Measurements from ENCODE around the gene PRF1.
"Not testable (repeated sequence)": the region's sequence is repeated elsewhere in the genome, so short reads cannot be mapped to it uniquely, and the experiment has no call there.

Gene PRF1

DNA sequence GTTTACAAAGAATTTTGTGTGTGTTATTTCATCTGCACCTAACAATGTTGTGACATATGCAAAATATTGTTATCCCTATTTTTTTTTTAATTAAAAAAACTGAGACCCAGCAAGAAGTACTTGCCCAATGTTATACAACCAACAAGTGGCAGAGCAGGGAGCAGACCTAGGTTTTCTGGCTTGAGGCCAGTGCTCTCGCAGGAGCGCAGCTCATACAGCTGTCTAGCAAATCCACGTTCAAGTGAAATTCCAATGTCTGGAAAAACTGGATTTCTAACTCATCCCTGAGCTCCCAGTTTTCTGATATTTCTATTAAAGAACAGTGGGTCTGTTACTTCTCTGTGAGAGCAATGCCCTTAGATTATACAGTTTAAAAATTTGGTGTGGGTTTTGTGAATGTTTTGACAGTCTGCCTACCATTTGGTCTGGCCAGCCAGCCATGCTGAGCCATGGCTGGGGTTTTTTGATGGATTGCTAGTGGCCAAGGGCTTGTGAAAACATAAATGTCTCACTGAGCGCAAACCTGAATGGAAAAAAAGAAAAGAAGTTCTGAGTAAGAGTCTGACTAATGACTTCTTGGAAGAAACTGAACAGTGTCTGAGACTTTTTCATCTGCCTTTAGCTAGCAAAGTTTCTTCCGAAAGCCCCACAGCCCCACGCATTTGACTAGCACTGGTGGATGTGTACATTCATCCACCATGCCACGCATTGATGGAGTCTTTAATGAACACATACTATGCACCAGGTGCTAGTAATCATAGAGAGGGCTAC, 15.4 kb upstream of the PRF1 start:
- in situ Hi-C loops (cut with HindIII; ENCODE audit: low sequenced_read_pairs), result no loop called here

GRCh38 chr10:70616761-70617160, 14.2 kb upstream of the PRF1 start:
- in situ Hi-C loops (cut with HindIII; ENCODE audit: low sequenced_read_pairs), result no loop called here

GRCh38 chr10:70615784-70616522, 13.4 kb upstream of the PRF1 start:
- in situ Hi-C loops (cut with HindIII; ENCODE audit: low sequenced_read_pairs), result no loop called here

- in situ Hi-C loops (cut with HindIII; ENCODE audit: low sequenced_read_pairs), result no loop called here
These were observed 12.7 kb upstream of the PRF1 start for GRCh38 chr10:70615211-70615610.

DNA sequence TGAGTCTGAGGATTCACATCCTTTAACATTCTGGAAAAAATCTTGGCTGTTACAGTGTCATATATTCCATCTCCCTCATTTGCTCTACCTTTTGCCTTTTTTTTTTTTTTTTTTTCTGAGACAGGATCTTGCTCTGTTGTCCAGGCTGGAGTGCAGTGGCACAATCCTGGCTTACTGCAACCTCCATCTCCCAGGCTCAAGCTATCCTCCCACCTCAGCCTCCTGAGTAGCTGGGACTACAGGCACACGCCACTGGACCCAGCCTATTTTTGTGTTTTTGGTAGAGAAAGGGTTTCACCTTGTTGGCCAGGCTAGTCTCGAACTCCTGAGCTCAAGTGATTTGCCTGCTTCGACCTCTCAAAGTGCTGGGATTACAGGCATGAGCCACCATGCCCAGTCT, 11.8 kb upstream of the PRF1 start:
- in situ Hi-C loops (cut with HindIII; ENCODE audit: low sequenced_read_pairs), result not testable (repeated sequence)

DNA sequence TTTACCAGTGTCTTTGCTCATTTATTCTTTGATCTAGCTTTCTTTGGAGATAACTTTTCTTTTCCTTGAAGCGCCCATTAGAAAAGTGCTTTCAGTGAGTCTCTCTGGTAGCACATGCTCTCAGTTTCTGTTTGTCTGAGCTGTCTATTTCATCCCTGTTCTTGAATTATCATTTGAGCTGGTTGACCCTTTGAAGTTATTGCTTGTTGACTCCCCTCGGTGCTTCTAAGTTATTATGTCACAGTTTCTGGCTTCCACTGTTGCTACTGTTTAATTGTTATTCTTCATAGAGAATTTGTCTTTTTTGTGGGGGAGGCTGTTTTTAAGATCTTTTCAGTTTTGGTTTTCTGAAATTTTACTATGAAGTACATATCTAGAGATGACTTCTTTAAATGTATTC, 11.4 kb upstream of the PRF1 start:
- in situ Hi-C loops (cut with HindIII; ENCODE audit: low sequenced_read_pairs), result no loop called here

DNA sequence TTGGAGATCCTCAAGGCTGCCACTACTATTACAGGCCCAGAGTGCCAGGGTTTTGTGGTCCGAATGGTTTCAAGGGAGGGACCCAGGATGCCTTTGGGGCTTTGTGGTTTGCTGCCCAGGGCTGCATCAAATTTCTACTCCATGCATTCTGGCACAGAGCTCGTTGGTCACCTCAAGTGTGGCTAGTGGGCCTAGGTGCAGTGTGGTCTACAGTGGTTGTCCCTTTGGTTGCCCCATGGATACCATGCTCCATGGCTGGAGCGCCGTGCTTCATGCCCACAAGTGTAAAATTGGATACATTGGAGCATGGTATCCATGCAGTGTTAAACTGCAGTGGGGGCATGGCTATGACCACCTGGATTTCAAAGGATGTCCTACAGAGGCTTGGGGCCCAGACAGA, 5.4 kb upstream of the PRF1 start:
- in situ Hi-C loops (cut with HindIII; ENCODE audit: low sequenced_read_pairs), result no loop called here

- in situ Hi-C loops (cut with HindIII; ENCODE audit: low sequenced_read_pairs), result no loop called here
These were observed 2.6 kb upstream of the PRF1 start for GRCh38 chr10:70605161-70605560.

DNA sequence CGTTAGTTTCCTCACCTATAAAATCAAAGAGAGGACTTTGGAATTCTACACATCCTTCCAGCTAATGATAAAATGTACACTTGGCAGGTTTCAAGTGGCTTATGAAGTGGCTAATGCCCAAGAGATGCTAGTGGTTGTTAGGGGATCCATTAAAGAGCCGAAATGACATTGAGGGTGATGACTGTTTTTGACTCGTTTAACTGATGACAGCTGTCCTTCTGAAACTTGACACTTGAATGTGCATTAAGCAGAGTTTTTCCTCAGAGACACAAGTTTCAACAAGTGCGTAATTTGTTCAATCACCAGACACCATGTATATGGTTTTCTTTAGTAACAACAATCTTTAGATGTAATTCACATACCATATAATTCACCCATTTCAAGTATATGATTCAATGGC, 1.6 kb upstream of the PRF1 start:
- in situ Hi-C loops (cut with HindIII; ENCODE audit: low sequenced_read_pairs), result no loop called here

GRCh38 chr10:70603449-70603801, 884 bp upstream of the PRF1 start:
- in situ Hi-C loops (cut with HindIII; ENCODE audit: low sequenced_read_pairs), result no loop called here

- in situ Hi-C loops (cut with HindIII; ENCODE audit: low sequenced_read_pairs), result no loop called here
These were observed 795 bp downstream of the PRF1 start for GRCh38 chr10:70601746-70602145.

DNA sequence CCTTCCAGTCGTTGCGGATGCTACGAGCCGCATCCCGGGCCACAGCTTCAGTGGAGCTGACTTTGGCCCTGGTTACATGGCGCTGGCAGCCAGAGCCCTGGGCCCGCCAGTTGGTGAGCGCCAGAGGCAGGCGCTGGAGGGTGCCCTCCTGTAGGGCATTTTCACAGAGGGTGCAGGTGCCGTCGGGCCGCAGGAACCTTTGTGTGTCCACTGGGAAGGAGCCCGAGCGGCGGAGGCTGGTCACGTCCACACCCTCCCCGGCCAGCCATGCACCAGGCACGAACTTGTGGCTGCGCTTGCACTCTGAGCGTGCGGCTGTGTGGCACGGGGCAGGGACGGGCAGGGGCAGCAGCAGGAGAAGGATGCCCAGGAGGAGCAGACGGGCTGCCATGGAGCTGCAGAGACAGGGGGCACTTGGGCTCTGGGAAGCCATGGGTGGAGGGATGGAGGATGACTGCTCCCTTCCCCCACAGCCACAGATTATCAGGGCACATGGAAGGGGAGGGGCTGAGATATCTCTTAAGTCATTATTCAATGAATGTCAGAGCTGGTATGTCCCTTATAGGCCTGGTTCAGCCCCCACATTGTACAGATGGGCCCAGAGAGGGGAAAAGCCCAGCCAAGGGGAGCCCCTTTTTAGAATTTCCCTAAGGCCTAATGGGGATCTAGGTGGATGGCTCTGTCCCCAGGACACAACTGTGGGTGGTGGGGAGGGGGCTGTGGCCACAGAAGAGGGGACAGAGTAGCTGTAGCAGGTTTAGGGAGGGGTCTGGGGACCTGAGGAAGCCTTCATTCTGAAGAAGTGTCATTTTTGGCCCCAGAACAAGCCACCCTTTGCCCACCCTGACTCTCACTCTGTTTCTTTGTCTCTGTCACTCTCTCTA, 1.8 kb downstream of the PRF1 start:
- in situ Hi-C loops (cut with HindIII; ENCODE audit: low sequenced_read_pairs), result no loop called here

DNA sequence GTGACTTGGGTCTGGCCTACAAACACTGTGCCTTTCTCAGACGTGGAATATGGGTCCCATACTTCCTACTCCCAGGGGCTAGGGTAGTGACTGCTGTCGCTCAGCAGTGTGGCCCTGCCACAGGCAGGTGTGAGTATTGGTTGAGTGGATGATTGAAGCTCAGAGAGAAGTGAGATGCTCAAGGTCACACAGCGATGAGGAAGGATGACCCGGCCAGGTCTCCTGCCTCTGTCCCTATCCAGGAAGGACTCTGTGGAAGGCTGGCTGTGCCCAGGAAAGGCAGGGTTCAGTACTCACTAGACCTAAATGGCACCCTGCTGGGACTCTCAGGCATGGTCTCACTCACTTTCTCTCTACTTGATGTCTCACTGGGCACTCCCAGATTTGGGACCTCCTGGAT, 2.8 kb downstream of the PRF1 start:
- in situ Hi-C loops (cut with HindIII; ENCODE audit: low sequenced_read_pairs), result no loop called here

DNA sequence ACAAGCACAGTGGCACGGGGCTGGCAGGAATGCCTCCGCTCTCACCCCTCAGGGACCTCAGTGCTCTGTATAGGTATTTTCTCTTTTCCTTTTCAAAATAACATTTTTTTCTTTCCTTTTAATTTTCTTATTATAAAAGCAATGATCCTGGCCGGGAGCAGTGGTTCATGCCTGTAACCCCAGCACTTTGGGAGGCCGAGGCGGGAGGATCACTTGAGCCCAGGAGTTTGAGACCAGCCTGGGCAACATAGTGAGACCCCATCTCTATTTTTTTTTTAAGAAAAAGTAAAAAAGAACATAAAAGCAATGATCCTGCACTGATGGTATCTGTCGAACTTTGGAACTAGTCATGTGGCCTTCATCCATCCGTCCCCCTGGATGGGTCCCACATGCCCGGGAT, 3.2 kb downstream of the PRF1 start:
- in situ Hi-C loops (cut with HindIII; ENCODE audit: low sequenced_read_pairs), result no loop called here

DNA sequence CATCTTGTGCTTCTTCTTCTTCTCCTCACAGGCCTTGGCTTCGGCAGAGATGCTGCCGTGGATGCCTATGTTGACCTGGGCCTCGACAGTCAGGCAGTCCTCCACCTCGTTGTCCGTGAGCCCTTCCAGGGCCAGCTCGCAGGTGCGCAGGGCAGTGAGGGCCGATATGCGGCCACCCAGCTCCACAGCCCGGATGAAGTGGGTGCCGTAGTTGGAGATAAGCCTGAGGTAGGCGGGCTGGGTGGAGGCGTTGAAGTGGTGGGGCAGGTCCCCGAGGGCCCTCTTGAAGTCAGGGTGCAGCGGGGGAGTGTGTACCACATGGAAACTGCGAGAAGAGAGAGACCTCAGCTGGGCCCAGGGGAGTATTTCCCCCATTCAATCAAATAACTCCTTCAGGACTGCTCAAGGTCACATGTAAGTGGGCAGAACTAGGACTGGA, 3.7 kb downstream of the PRF1 start:
- in situ Hi-C loops (cut with HindIII; ENCODE audit: low sequenced_read_pairs), result no loop called here

- in situ Hi-C loops (cut with HindIII; ENCODE audit: low sequenced_read_pairs), result no loop called here
These were observed 4.4 kb downstream of the PRF1 start for GRCh38 chr10:70597856-70598815.

- in situ Hi-C loops (cut with HindIII; ENCODE audit: low sequenced_read_pairs), result no loop called here
These were observed 5.4 kb downstream of the PRF1 start for GRCh38 chr10:70596860-70597809.

GRCh38 chr10:70596110-70596798, 6.3 kb downstream of the PRF1 start:
- in situ Hi-C loops (cut with HindIII; ENCODE audit: low sequenced_read_pairs), result no loop called here

DNA sequence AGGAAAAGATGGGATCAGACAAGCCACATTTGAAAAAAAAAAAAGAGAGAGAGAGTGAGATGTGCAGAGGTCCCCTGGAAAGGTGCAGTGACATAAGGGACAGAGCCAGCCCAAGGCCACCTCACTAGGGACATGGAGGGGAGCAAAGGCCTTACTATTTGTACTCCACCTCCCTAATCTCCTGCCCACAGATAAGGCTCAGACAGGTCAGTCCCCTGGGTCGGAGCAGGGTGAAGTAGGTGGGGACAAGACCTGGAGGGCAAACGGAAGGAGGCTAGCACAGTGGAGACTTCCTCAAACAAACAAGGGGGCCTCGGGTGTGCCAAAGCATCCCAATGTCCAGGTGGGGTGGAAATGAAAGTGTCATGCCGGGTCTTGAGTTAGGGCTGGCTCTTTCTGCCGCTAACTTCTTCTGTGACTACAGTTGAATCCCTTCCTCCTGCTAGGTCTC, 7.0 kb downstream of the PRF1 start:
- in situ Hi-C loops (cut with HindIII; ENCODE audit: low sequenced_read_pairs), result no loop called here
